GM20000 (cell line): ENCODE measurements around the gene GSTM5.

Experiments used
- DNase-seq: peaks from one replicate; pipeline ENCODE4 v3.0.0; 2012; ENCODE audit warnings: low spot score
- CTCF ChIP-seq: IDR thresholded peaks from 2 replicates; pipeline ENCODE4 v1.5.1; 2012; ENCODE audit warnings: mild to moderate bottlenecking, control low read depth; ENCODE audit errors: extremely low read depth, missing control alignments

Gene GSTM5

GRCh38 chr1:109759513-109760334, 47.7 kb downstream of the GSTM5 start:
- no peak for TF ChIP-seq CTCF
- no peak for DNase-seq

- TF ChIP-seq CTCF: no peak
- DNase-seq: no peak
Observed at GRCh38 chr1:109760581-109761226, 48.7 kb downstream of the GSTM5 start.

- no peak for TF ChIP-seq CTCF
- no peak for DNase-seq
Observed at GRCh38 chr1:109761227-109762038, 49.4 kb downstream of the GSTM5 start.

GRCh38 chr1:109762039-109762585, 50.1 kb downstream of the GSTM5 start:
- TF ChIP-seq CTCF: no peak
- DNase-seq: no peak

DNA sequence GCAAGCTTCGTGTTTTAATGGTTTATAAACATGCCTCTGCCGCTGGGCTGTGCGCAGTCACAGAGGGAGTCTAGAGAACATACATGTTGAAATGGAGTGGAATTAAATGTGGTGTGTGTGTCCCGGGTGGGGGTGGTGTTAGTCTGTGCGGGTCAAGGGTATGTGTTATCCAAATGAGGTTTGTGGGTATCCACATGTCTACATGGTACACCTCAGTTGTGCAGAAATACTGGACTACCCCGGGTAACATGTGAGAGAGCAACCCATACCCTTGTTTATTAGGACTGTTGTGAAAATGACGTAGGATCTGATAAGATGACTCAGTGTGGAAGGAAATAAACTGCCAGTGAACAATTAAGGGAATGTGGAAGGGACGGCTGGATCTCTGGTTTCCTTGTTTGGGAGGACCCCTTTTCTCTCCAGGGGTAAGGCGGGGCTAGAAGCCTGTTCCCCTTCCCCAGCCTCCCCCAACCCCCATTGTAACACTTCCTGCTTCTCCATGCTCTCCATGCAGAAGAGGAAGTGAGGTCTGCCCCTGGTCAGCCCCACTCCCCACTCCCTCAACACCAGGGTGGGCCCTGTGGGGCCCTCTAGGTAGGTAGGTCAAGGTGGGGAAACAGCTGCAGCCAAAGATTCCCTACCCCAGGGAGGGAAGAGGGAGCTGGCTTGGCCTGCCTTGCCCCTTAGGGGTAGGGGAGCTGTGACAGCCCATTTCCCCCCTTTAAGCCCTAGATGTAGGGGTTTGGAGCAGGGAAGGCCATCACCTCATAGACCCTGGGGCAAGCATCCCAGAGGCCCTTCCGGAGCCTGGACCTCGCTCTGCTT, 51.0 kb downstream of the GSTM5 start:
- TF ChIP-seq CTCF: no peak
- DNase-seq: no peak

DNA sequence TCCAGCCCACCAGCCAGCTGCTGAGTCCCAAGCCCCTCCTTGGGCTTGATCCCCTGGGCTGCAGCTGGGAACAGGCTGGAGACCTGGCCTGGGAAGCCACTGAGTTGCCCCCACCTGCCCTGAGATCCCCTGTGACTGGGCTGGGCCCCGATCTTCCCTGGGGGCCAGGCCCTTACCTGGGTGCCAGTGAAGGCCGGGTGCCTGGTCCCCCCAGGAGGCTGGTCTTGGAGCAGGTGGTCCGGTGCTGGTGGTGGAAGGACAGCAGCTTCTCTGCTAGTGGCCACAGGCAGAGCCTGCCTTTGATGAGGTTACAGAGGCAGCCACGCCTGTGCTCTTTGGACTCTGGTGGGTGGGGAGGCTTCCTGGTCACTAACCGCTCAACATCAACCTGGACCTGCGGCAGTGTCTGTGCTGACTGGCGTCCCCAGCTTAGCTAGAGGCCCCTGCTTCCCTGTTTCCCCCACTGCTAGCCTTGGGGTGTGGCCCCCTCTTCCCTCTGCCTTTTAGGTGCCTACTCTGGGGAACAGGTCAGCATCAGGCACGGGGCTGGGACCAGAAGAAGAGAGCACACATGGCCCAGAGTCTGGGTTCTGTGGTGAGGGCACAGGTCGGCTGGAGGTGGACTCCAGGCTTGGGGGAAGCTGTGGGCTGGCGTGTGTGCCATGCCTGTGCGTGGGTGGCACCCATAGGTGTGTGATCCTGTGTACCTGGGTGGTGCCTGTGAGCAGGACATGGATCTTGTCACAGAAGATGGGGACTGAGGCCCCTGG, 51.8 kb downstream of the GSTM5 start, which contains the start of gene EPS8L3:
Gene EPS8L3, minus strand, starts transcription at position 278 of the 770 bp plus-strand sequence. CDS start 2,174 bp downstream, outside the sequence.
- no peak for TF ChIP-seq CTCF
- no peak for DNase-seq
